ENCODE results near the gene GTSE1. TPM values are rescaled to one million over a fixed set of nuclear protein-coding genes. Genes with fewer than 3 reads are reported as not detected.

Gene GTSE1
- polyA plus RNA-seq, 1 donor: 8.2 TPM

DNA sequence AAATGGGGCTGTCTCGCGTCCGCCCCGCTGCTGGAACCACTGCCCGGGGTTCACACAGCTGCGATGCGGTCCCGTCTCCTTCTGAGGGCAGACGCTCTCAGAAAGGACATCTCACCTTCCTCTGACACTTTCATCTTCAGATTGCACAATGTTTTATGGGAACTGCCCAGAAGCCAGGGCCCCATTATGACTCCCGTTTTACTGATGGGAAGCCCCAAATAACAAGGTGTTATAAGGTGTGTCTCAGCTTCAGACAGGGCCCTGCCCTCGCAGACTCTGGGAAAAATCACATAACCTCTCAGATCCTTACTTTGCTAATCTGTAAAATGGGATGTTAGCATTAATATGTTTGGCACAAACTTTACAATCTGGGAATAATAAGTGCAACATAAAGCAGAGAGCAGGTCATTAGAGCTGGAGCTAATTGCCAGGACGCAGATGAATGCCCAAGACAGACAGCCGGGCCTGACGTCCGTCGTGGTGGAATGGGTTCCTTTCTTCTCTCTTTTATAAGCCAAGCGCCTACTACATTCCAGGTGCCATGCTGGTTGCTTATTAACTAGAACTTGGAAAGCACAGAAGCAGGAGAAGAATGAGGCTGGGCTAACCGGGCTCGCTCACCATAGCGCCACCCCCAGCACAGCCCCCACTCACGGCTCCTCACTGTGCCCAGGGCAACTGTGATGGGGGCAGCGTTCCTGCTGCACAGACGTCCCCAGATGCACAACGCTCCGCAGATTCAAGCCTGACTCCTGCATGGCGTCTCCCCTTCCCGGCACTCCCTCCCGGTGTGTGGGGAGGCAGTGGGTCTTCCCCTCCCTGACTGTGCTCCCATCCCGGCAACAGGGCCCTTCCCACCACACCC is 82.6 kb downstream of the GTSE1 start:
- no peak for DNase-seq (ENCODE audit: low read depth)

DNA sequence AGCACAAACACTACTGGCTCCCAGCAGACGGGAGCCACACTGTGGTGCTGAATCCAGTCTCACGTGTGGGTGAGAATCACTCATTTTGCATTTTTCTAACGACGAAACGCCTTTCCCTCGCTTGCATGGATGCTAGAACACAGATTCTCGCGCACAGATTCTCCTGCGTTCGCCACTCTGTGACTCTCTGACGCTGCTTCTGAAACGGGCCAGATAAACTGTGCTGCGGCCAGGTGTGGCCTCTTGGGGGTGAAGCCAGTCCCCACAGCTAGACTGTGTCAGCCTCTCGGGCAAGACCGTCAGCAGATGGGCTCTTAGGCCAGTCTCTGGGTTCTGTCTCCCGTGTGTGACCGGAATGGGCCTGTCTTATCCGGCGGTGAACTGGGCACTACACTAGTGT is 83.4 kb downstream of the GTSE1 start:
- DNase-seq (ENCODE audit: low read depth): no peak

Other genes with a start within 250 kb of the GTSE1 start
- 22.8 TPM for gene PPARA, start 146.3 kb upstream of the GTSE1 start, polyA plus RNA-seq (ENCODE audit: insufficient read length)
- gene CDPF1, start 46.6 kb upstream of the GTSE1 start, polyA plus RNA-seq (ENCODE audit: insufficient read length): 10.3 TPM
- 0.67 TPM for gene PKDREJ, start 33.5 kb upstream of the GTSE1 start, polyA plus RNA-seq (ENCODE audit: insufficient read length)
- 18.2 TPM for gene TTC38, start 28.9 kb upstream of the GTSE1 start, polyA plus RNA-seq (ENCODE audit: insufficient read length)
- gene TRMU, start 38.8 kb downstream of the GTSE1 start, polyA plus RNA-seq (ENCODE audit: insufficient read length): 28.9 TPM
- 2.4 TPM for gene CELSR1, start 240.8 kb downstream of the GTSE1 start, polyA plus RNA-seq (ENCODE audit: insufficient read length)

All from forelimb muscle (tissue), 1 donor.